Sigmoid colon (tissue), 7 donors: Measurements from ENCODE around the gene HEXD. TPM values are rescaled to one million over a fixed set of nuclear protein-coding genes. Genes with fewer than 3 reads are reported as not detected.

Experiments used
- DNase-seq: peaks from one replicate; pipeline ENCODE4 v3.0.0-alpha.2; 2019
- H3K27ac ChIP-seq, 4 donors: fragments of 200-600 bp; sonication (generic); one replicate each; pipeline ENCODE4 v1.5.1; 2016 to 2019; ENCODE audit warnings: mild to moderate bottlenecking in 1 of 4
- H3K27me3 ChIP-seq, 3 donors: fragments of 200-600 bp; sonication (generic); one replicate each; pipeline ENCODE4 v1.5.1; 2019; ENCODE audit warnings: mild to moderate bottlenecking in 1 of 3
- H3K36me3 ChIP-seq, 4 donors: fragments of 200-600 bp; sonication (generic); one replicate each; pipeline ENCODE4 v1.5.1; 2016 to 2019
- H3K4me1 ChIP-seq, 4 donors: fragments of 200-600 bp; sonication (generic); one replicate each; pipeline ENCODE4 v1.5.1; 2017 to 2019
- H3K4me3 ChIP-seq, 4 donors: fragments of 200-600 bp; sonication (generic); one replicate each; pipeline ENCODE4 v1.5.1; 2017 to 2019; ENCODE audit warnings: mild to moderate bottlenecking in 2 of 4, moderate library complexity in 1 of 4
- H3K9me3 ChIP-seq, 4 donors: fragments of 200-600 bp in 3 of 4; sonication (generic) in 3 of 4; one replicate each; pipeline versions ENCODE4 v1.5.1 to v1.6.1; 2013 to 2019
- EP300 ChIP-seq, 4 donors: sonication (generic); formaldehyde crosslinking; IDR thresholded peaks; one replicate each; pipeline ENCODE4 v1.6.1; 2017; ENCODE audit warnings: antibody characterized with exemption in 4 of 4
- POLR2A ChIP-seq, 2 donors: fragments of 450-650 bp; IDR thresholded peaks; one replicate each; pipeline ENCODE4 v1.6.1; 2016; ENCODE audit warnings: antibody characterized with exemption in 2 of 2, mild to moderate bottlenecking in 2 of 2, moderate library complexity in 2 of 2
- POLR2AphosphoS5 ChIP-seq, 4 donors: sonication (generic); formaldehyde crosslinking; IDR thresholded peaks; one replicate each; pipeline ENCODE4 v1.6.1; 2017; ENCODE audit warnings: antibody characterized with exemption in 4 of 4
- WGBS, 2 donors: extraction: QIAGEN DNeasy Blood & Tissue Kit; methylation state at CpG; one replicate each; pipeline ENCODE4 v1.1.7; 2013; 5-methylcytosine and 5-hydroxymethylcytosine counted together
- intact Hi-C: fragments of 100-400 bp; cut with DNase I; formaldehyde crosslinking; loops from one replicate; pipeline ENCODE4 v1.15.1; 2023
- polyA plus RNA-seq, 3 donors: library from polyadenylated mRNA; stranded (reverse); fragments of 200-250 nt; gene quantifications; one replicate each; pipeline ENCODE4 v1.2.3, GENCODE V29; 2013
- total RNA-seq, 4 donors: library from RNA; depleted of rRNA; stranded (reverse); fragments of >200 nt; gene quantifications; one replicate each; pipeline ENCODE4 v1.1.0, GENCODE V29; 2016
- TF ChIP-seq, protein P1 (sequence below), 4 experiments: fragments of 450-650 bp in 3 of 4; fragments of 200-600 bp in 1 of 4; IDR thresholded peaks; one replicate each; pipeline ENCODE4 v1.5.1; 2016 to 2019; ENCODE audit warnings: antibody characterized with exemption in 4 of 4, mild to moderate bottlenecking in 3 of 4, moderate library complexity in 2 of 4
- donor health status: healthy with polysubstance abuse.
- donor health status: Bipolar disorder and iron deficiency.
- donor health status: healthy.

The HEXD gene
- total and polyA plus RNA-seq, 7 donors: 9.5 to 46.2 (median 23.9) TPM

DNA sequence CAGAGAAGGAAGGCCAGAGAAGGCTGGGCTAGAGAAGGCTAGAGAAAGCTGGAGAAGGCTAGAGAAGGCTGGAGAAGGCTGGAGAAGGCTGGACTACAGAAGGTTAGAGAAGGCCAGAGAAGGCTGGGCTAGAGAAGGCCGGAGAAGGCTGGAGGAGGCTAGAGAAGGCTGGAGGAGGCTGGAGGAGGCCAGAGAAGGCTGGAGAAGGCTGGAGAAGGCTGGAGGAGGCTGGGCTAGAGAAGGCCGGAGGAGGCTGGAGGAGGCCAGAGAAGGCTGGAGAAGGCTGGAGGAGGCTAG lies 6.7 kb downstream of the HEXD start:
- peaks cover 0 to 2% (median 0%) of the 10 kb centered on the region in 4 donors for H3K9me3 ChIP-seq
- no peaks in the 10 kb centered on the region for H3K4me1 ChIP-seq
- DNase-seq: no peak
- H3K27me3 ChIP-seq: no peaks in the 10 kb centered on the region
- peaks cover 0 to 9% (median 3%) of the 10 kb centered on the region in 4 donors for H3K36me3 ChIP-seq
- intact Hi-C loops: no loop called here
- TF ChIP-seq POLR2A (IDR thresholded peaks at IDR 0.05) (no peak), POLR2AphosphoS5 (IDR thresholded peaks at IDR 0.05) (no peak)
- 98 to 99% methylated on average over 2 of the region's 2 CpGs for WGBS, 2 donors
- H3K4me3 ChIP-seq: no peak overlapping the region
- H3K27ac ChIP-seq: no peak overlapping the region

DNA sequence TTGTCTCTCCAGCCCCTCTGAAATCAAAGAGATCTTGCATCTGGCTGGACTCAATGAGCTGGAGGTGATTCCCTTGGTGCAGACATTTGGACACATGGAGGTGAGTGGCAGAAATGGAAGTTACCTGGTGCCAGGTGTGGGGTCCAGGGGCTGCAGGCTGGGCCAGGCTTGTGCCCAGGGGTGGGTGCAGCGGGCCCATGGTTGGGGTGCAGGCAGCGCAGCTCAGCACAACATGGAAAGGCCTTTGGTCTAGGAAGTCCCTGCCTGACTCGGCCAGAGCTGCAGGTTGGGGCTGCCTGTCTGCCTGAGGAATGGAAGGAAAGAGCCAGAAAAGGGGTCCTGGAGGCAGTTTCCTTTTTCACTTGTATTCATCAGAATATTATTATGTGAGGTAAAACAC lies 10.4 kb downstream of the HEXD start:
- WGBS, 2 donors: 97 to 98% methylated on average over 3 of the region's 3 CpGs
- intact Hi-C loops: no loop called here
- Histone ChIP-seq H3K36me3 (peaks cover 0 to 1% (median 0%) of the 10 kb centered on the region in 4 donors), H3K4me1 (no peaks in the 10 kb centered on the region), H3K27me3 (no peaks in the 10 kb centered on the region), H3K9me3 (no peaks in the 10 kb centered on the region), H3K27ac (no peak overlapping the region), H3K4me3 (no peak overlapping the region)
- DNase-seq: no peak
- TF ChIP-seq POLR2AphosphoS5 (IDR thresholded peaks at IDR 0.05) (no peak), EP300 (IDR thresholded peaks at IDR 0.05) (no peak), POLR2A (IDR thresholded peaks at IDR 0.05) (no peak)
- TF ChIP-seq, protein P1, sequence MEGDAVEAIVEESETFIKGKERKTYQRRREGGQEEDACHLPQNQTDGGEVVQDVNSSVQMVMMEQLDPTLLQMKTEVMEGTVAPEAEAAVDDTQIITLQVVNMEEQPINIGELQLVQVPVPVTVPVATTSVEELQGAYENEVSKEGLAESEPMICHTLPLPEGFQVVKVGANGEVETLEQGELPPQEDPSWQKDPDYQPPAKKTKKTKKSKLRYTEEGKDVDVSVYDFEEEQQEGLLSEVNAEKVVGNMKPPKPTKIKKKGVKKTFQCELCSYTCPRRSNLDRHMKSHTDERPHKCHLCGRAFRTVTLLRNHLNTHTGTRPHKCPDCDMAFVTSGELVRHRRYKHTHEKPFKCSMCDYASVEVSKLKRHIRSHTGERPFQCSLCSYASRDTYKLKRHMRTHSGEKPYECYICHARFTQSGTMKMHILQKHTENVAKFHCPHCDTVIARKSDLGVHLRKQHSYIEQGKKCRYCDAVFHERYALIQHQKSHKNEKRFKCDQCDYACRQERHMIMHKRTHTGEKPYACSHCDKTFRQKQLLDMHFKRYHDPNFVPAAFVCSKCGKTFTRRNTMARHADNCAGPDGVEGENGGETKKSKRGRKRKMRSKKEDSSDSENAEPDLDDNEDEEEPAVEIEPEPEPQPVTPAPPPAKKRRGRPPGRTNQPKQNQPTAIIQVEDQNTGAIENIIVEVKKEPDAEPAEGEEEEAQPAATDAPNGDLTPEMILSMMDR (IDR thresholded peaks at IDR 0.05): no peak

DNA sequence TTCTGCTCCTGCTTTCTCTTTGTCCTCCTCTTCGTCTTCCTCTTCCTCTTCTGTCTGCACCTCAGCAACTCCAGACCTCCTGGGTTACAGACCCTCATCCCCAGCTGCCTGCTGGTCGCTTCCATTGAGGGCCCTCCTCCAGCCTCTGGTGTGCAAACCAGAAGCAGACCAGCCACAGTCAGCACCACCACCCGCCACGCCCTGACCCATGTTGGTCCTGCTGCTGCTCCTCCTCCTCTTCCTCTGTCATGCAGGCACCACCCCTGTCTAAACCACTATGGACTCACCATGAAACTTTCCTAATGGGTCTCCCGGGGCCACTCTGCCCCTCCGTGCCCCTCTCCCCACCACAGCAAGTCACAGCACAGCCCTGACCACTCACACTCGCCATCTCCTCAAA lies 11.7 kb downstream of the HEXD start:
- no peak for DNase-seq
- intact Hi-C loops: no loop called here
- Histone ChIP-seq H3K27me3 (no peaks in the 10 kb centered on the region), H3K36me3 (peaks cover 0 to 8% (median 0%) of the 10 kb centered on the region in 4 donors), H3K9me3 (no peaks in the 10 kb centered on the region), H3K27ac (no peak overlapping the region), H3K4me1 (no peaks in the 10 kb centered on the region), H3K4me3 (no peak overlapping the region)
- TF ChIP-seq, protein P1 (IDR thresholded peaks at IDR 0.05): no peak
- TF ChIP-seq POLR2AphosphoS5 (IDR thresholded peaks at IDR 0.05): no peak
- WGBS, 2 donors: 81 to 91% methylated on average over 7 of the region's 7 CpGs

DNA sequence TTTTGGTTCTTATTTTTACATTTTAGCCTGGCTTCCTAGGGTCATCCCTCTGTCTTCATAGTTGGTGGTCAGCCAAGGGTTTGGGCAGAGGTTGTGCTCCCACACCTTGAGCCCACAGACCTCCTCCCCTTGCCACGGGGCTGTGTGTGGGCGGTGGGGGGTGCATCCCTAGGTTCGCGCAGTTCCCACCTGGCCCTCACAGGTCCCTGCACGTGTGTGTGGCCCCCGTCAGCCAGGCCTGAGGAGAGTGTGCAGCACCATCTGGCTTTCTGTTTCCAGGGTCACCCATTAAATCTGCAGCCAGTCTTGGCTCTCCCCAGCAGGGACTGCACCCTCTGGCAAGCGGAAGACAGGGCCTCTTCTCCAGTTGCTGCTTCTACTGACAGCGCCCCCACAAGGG lies 13.9 kb downstream of the HEXD start:
- TF ChIP-seq, protein P1 (IDR thresholded peaks at IDR 0.05): no peak
- no peak for TF ChIP-seq EP300 (IDR thresholded peaks at IDR 0.05)
- TF ChIP-seq POLR2AphosphoS5 (IDR thresholded peaks at IDR 0.05): no peak
- no peak for TF ChIP-seq POLR2A (IDR thresholded peaks at IDR 0.05)
- peaks cover 0 to 26% (median 0%) of the 10 kb centered on the region in 4 donors for H3K36me3 ChIP-seq
- no peaks in the 10 kb centered on the region for H3K9me3 ChIP-seq
- no peak overlapping the region for H3K4me3 ChIP-seq
- H3K27ac ChIP-seq: no peak overlapping the region
- H3K27me3 ChIP-seq: no peaks in the 10 kb centered on the region
- WGBS, 2 donors: 83 to 90% methylated on average over 8 of the region's 8 CpGs
- no peak for DNase-seq
- H3K4me1 ChIP-seq: no peaks in the 10 kb centered on the region
- intact Hi-C loops: no loop called here

DNA sequence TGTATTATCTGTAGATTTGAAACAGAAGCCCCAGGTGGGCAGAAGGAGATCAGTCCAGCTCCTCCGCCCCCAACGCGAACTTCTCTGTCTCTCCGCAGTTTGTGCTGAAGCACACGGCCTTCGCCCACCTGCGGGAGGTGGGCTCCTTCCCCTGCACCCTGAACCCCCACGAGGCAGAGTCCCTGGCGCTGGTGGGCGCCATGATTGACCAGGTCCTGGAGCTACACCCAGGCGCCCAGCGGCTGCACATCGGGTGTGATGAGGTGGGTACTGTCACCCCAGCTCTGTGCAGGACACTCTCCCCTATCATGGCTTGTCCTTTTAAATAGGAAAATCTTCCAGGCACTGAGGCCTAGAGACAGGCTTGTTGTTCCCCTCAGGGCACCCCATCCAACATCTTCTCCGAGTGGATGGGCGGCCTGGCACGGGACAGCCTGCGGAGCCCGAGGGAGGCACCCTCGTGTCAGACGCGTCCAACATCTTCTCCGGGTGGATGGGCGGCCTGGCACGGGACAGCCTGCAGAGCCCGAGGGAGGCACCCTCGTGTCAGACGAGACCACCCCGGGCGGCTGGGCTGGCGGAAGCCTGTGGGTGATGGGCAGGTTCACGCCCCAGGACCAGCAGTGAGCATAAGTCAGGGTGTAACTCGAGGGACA lies 15.5 kb downstream of the HEXD start:
- DNase-seq: no peak
- H3K9me3 ChIP-seq: no peaks in the 10 kb centered on the region
- no peaks in the 10 kb centered on the region for H3K4me1 ChIP-seq
- peaks cover 0 to 30% (median 0%) of the 10 kb centered on the region in 4 donors for H3K36me3 ChIP-seq
- TF ChIP-seq POLR2AphosphoS5 (IDR thresholded peaks at IDR 0.05): no peak
- TF ChIP-seq, protein P1 (IDR thresholded peaks at IDR 0.05): no peak
- TF ChIP-seq EP300 (IDR thresholded peaks at IDR 0.05): no peak
- no peak for TF ChIP-seq POLR2A (IDR thresholded peaks at IDR 0.05)
- H3K27ac ChIP-seq: no peak overlapping the region
- WGBS, 2 donors: 93 to 94% methylated on average over 32 of the region's 32 CpGs
- intact Hi-C loops: no loop called here
- H3K4me3 ChIP-seq: no peak overlapping the region
- H3K27me3 ChIP-seq: no peaks in the 10 kb centered on the region
